Measurements from ENCODE around the gene FOSB. TPM values are rescaled to one million over a fixed set of nuclear protein-coding genes. Genes with fewer than 3 reads are reported as not detected.

The FOSB gene
- total and polyA plus RNA-seq, 4 donors = 0.18 to 1.3 (median 0.40) TPM

GRCh38 chr19:45471931-45472562 is 4.3 kb downstream of the FOSB start:
- no peak overlapping the region for H3K9ac ChIP-seq (ENCODE audit: low read depth in 1 of 2, low read length in 2 of 2)
- TF ChIP-seq TAF1 (conservative IDR thresholded peaks at IDR 0.05) (no peak), YY1 (IDR thresholded peaks at IDR 0.05) (no peak), JUND (IDR thresholded peaks at IDR 0.05) (no peak), FOXA2 (IDR thresholded peaks at IDR 0.05) (no peak), RXRA (IDR thresholded peaks at IDR 0.05) (peak in 1 of 2 donors; percentile 30), RAD21 (IDR thresholded peaks at IDR 0.05) (no peak), FOXA1 (IDR thresholded peaks at IDR 0.05) (no peak), GABPA (IDR thresholded peaks at IDR 0.05 in 1 of 2, conservative IDR thresholded peaks at IDR 0.05 in 1 of 2) (no peak), MAX (IDR thresholded peaks at IDR 0.05) (no peak), EGR1 (IDR thresholded peaks at IDR 0.05; ENCODE audit: low read depth in 2 of 2) (no peak), ATF3 (IDR thresholded peaks at IDR 0.05) (no peak), HNF4G (IDR thresholded peaks at IDR 0.05) (no peak), HNF4A (conservative IDR thresholded peaks at IDR 0.05) (no peak), CTCF (IDR thresholded peaks at IDR 0.05; ENCODE audit: low read depth, low read length, missing input control) (no peak), NR2F2 (IDR thresholded peaks at IDR 0.05) (peak; percentile 44)
- TF ChIP-seq, protein P1, sequence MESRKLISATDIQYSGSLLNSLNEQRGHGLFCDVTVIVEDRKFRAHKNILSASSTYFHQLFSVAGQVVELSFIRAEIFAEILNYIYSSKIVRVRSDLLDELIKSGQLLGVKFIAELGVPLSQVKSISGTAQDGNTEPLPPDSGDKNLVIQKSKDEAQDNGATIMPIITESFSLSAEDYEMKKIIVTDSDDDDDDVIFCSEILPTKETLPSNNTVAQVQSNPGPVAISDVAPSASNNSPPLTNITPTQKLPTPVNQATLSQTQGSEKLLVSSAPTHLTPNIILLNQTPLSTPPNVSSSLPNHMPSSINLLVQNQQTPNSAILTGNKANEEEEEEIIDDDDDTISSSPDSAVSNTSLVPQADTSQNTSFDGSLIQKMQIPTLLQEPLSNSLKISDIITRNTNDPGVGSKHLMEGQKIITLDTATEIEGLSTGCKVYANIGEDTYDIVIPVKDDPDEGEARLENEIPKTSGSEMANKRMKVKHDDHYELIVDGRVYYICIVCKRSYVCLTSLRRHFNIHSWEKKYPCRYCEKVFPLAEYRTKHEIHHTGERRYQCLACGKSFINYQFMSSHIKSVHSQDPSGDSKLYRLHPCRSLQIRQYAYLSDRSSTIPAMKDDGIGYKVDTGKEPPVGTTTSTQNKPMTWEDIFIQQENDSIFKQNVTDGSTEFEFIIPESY (IDR thresholded peaks at IDR 0.05) = no peak
- TF ChIP-seq, protein P2, sequence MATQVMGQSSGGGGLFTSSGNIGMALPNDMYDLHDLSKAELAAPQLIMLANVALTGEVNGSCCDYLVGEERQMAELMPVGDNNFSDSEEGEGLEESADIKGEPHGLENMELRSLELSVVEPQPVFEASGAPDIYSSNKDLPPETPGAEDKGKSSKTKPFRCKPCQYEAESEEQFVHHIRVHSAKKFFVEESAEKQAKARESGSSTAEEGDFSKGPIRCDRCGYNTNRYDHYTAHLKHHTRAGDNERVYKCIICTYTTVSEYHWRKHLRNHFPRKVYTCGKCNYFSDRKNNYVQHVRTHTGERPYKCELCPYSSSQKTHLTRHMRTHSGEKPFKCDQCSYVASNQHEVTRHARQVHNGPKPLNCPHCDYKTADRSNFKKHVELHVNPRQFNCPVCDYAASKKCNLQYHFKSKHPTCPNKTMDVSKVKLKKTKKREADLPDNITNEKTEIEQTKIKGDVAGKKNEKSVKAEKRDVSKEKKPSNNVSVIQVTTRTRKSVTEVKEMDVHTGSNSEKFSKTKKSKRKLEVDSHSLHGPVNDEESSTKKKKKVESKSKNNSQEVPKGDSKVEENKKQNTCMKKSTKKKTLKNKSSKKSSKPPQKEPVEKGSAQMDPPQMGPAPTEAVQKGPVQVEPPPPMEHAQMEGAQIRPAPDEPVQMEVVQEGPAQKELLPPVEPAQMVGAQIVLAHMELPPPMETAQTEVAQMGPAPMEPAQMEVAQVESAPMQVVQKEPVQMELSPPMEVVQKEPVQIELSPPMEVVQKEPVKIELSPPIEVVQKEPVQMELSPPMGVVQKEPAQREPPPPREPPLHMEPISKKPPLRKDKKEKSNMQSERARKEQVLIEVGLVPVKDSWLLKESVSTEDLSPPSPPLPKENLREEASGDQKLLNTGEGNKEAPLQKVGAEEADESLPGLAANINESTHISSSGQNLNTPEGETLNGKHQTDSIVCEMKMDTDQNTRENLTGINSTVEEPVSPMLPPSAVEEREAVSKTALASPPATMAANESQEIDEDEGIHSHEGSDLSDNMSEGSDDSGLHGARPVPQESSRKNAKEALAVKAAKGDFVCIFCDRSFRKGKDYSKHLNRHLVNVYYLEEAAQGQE (IDR thresholded peaks at IDR 0.05) = no peak
- H3K27me3 ChIP-seq (ENCODE audit: control insufficient read depth in 4 of 4, insufficient read depth in 4 of 4, low read length in 3 of 4) = peaks cover 0 to 4% (median 2%) of the 10 kb centered on the region in 4 donors
- H3K9me3 ChIP-seq (ENCODE audit: control insufficient read depth in 4 of 4, low read length in 3 of 4) = no peaks in the 10 kb centered on the region
- H3K4me1 ChIP-seq (ENCODE audit: control insufficient read depth in 4 of 4, insufficient read depth in 4 of 4, low read length in 3 of 4) = peaks cover 8 to 42% (median 20%) of the 10 kb centered on the region in 4 donors
- no peaks in the 10 kb centered on the region for H3K36me3 ChIP-seq (ENCODE audit: control insufficient read depth in 4 of 4, insufficient read depth in 3 of 4, low read depth in 1 of 4, low read length in 3 of 4)
- no peak for DNase-seq (ENCODE audit: low spot score)
- 47% methylated on average over 7 of the region's 7 CpGs for WGBS
- H3K27ac ChIP-seq (ENCODE audit: low read depth in 1 of 2, low read length in 2 of 2) = no peak overlapping the region
- H3K4me3 ChIP-seq (ENCODE audit: low read depth in 1 of 3, low read length in 3 of 3) = no peak overlapping the region

Data from liver (tissue), 9 donors.